Retinal pigment epithelial cell (primary cell): Measurements from ENCODE around the gene C14orf119.

Experiments
- DNase-seq: peaks from one replicate; pipeline ENCODE4 v3.0.0-alpha.2; 2010; ENCODE audit warnings: low read depth
- H3K4me3 ChIP-seq: 2 replicates; pipeline ENCODE4 v1.5.1; 2011; ENCODE audit warnings: mild to moderate bottlenecking, low read length, control low read depth, moderate library complexity
- TF ChIP-seq, protein P1 (sequence below): conservative IDR thresholded peaks from 2 replicates; pipeline ENCODE4 v1.5.1; 2011; ENCODE audit warnings: low read depth, low read length, control low read depth, inconsistent platforms

C14orf119 gene

DNA sequence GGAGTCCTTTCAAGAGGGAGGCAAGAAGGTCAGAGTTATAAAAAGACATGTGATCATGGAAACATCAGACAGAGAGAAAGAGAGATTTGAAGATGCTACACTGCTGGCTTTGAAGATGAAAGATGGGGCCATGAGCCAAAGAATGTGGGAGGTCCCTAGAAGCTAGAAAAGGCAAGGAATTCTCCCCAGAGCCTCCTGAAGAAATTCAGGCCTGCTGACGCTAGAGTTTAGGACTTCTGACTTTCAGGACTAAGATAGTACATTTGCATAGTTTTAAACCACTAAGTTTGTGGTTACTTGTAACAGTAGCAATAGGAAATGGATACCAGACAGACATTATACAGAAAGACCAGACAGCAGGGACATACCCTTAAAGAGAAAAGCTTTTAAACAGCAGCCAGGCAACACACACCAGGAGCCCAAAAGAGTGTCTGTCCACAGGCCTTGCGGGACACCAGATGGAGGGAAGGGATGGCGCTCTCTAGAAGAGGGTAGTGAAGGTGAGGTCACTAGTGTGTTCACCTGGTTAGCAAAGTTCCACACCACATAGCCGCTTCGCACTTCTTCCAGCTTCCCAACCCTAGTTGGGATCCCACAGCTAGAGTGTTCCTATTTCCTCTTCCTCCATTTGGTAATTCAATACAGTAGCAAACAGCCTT is 53.4 kb downstream of the C14orf119 start:
- no peak overlapping the region for H3K4me3 ChIP-seq
- no peak for DNase-seq
- TF ChIP-seq, protein P1, sequence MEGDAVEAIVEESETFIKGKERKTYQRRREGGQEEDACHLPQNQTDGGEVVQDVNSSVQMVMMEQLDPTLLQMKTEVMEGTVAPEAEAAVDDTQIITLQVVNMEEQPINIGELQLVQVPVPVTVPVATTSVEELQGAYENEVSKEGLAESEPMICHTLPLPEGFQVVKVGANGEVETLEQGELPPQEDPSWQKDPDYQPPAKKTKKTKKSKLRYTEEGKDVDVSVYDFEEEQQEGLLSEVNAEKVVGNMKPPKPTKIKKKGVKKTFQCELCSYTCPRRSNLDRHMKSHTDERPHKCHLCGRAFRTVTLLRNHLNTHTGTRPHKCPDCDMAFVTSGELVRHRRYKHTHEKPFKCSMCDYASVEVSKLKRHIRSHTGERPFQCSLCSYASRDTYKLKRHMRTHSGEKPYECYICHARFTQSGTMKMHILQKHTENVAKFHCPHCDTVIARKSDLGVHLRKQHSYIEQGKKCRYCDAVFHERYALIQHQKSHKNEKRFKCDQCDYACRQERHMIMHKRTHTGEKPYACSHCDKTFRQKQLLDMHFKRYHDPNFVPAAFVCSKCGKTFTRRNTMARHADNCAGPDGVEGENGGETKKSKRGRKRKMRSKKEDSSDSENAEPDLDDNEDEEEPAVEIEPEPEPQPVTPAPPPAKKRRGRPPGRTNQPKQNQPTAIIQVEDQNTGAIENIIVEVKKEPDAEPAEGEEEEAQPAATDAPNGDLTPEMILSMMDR, result no peak

GRCh38 chr14:23149745-23150144 is 54.4 kb downstream of the C14orf119 start:
- TF ChIP-seq, protein P1, result no peak
- DNase-seq, result no peak
- no peak overlapping the region for H3K4me3 ChIP-seq
